Measurements from ENCODE around the gene NXNL1.

NXNL1 gene

DNA sequence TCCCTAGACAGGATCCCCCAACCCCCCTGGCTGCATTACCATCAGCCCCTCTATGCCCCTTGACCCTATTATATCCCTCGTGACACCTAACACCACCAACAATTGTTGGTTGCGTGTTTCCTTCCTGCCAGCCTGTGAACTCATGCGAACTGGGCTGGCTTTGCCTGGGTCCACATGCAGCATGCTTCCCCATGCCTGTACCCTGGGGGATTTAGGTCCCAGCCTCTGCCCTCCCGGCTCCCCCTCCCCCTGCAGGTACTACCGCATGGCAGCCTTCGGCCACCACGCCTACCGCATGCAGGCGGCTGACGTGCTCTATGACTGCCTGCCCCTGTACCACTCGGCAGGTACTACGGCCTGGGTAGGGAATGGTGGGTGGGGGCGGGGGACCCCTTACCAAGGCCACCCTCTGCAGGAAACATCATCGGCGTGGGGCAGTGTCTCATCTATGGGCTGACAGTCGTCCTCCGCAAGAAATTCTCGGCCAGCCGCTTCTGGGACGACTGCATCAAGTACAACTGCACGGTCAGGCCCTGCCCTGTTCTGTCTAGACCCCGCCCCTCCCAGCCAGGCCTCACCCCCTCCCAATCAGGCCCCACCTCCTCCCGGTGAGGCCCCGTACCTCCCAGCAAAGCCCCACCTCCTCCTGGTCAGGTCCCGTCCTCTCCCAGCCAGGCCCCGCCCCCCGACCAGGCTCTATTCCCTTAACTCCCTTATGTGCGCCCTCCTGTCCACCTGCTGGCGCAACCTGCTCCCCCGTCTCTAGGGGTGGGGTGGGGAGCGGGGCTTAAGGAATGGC, 28.1 kb upstream of the NXNL1 start:
- H3K36me3 ChIP-seq: no peaks in the 10 kb centered on the region
- H3K4me3 ChIP-seq (ENCODE audit: low read depth, low read length): no peak overlapping the region
- H3K27ac ChIP-seq: no peak overlapping the region
- no peaks in the 10 kb centered on the region for H3K9me3 ChIP-seq (ENCODE audit: severe bottlenecking)
- TF ChIP-seq, protein P1, sequence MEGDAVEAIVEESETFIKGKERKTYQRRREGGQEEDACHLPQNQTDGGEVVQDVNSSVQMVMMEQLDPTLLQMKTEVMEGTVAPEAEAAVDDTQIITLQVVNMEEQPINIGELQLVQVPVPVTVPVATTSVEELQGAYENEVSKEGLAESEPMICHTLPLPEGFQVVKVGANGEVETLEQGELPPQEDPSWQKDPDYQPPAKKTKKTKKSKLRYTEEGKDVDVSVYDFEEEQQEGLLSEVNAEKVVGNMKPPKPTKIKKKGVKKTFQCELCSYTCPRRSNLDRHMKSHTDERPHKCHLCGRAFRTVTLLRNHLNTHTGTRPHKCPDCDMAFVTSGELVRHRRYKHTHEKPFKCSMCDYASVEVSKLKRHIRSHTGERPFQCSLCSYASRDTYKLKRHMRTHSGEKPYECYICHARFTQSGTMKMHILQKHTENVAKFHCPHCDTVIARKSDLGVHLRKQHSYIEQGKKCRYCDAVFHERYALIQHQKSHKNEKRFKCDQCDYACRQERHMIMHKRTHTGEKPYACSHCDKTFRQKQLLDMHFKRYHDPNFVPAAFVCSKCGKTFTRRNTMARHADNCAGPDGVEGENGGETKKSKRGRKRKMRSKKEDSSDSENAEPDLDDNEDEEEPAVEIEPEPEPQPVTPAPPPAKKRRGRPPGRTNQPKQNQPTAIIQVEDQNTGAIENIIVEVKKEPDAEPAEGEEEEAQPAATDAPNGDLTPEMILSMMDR (IDR thresholded peaks at IDR 0.05; ENCODE audit: low read depth, low read length): 0 out of 2 replicates have a peak, but pooled peaks have one; percentile 3
- H3K27me3 ChIP-seq (ENCODE audit: insufficient read depth, low read depth, severe bottlenecking): no peaks in the 10 kb centered on the region
- peak; percentile 82 for DNase-seq

DNA sequence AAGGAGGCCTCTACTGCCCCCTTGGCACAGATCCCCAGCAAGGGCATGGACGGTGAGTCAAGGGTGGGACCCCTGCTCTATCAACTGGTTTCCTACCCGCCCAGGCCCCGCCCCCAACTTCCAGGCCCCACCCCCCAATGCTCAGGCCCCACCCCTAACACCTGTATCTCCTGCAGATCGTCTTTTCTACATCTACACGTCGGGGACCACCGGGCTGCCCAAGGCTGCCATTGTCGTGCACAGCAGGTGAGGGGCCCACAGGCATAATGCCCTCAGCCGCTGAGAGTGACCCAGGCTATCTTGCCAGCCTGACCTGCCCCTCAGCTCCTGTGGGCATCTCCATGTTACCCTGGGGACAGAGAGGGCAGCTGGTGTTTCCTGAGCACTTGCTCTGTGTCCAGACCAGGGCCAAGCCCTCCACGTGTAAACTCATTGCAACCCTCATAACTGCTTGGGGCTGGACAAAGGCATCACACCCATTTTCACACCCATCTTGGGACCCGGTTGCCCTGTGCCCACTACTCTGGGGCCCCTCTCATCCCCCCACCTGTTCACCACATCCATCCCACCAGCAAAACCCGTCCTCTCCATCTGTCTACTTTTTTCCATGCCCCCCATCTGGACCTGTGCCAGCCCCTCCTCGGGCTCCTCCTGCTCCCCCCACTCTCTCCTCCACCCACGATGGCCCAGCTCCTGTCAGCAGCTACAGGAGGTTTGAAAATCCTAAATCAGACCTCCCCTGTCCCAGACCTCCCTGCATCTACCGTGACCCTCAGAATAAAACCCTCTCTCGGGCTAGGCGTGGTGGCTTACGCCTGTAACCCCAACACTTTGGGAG, 26.8 kb upstream of the NXNL1 start:
- no peaks in the 10 kb centered on the region for H3K27me3 ChIP-seq (ENCODE audit: insufficient read depth, low read depth, severe bottlenecking)
- H3K27ac ChIP-seq: no peak overlapping the region
- H3K36me3 ChIP-seq: no peaks in the 10 kb centered on the region; the same call in 1 of the 2 replicates
- no peaks in the 10 kb centered on the region for H3K9me3 ChIP-seq (ENCODE audit: severe bottlenecking)
- no peak for DNase-seq
- H3K4me3 ChIP-seq (ENCODE audit: low read depth, low read length): no peak overlapping the region
- TF ChIP-seq, protein P1 (IDR thresholded peaks at IDR 0.05; ENCODE audit: low read depth, low read length): no peak

DNA sequence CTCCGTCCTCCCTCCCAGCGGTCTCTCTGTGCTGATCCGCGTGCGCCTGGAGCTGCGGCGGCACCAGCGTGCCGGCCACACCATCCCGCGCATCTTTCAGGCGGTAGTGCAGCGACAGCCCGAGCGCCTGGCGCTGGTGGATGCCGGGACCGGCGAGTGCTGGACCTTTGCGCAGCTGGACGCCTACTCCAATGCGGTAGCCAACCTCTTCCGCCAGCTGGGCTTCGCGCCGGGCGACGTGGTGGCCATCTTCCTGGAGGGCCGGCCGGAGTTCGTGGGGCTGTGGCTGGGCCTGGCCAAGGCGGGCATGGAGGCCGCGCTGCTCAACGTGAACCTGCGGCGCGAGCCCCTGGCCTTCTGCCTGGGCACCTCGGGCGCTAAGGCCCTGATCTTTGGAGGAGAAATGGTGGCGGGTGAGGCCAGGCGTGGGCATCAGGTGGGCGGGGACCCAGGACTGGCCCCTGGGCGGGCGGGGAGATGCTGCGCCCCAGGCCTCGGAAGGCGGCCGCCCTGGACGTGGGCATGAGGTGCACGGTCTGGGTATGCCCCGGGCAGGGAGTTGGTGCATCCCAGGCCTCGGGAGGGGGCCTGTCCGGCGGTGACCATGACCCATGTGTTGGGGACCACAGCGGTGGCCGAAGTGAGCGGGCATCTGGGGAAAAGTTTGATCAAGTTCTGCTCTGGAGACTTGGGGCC, 26.0 kb upstream of the NXNL1 start:
- H3K27ac ChIP-seq: no peak overlapping the region
- no peak for DNase-seq
- no peaks in the 10 kb centered on the region; the same call in 1 of the 2 replicates for H3K36me3 ChIP-seq
- TF ChIP-seq, protein P1 (IDR thresholded peaks at IDR 0.05; ENCODE audit: low read depth, low read length): no peak
- H3K27me3 ChIP-seq (ENCODE audit: insufficient read depth, low read depth, severe bottlenecking): no peaks in the 10 kb centered on the region
- no peak overlapping the region for H3K4me3 ChIP-seq (ENCODE audit: low read depth, low read length)
- no peaks in the 10 kb centered on the region for H3K9me3 ChIP-seq (ENCODE audit: severe bottlenecking)

DNA sequence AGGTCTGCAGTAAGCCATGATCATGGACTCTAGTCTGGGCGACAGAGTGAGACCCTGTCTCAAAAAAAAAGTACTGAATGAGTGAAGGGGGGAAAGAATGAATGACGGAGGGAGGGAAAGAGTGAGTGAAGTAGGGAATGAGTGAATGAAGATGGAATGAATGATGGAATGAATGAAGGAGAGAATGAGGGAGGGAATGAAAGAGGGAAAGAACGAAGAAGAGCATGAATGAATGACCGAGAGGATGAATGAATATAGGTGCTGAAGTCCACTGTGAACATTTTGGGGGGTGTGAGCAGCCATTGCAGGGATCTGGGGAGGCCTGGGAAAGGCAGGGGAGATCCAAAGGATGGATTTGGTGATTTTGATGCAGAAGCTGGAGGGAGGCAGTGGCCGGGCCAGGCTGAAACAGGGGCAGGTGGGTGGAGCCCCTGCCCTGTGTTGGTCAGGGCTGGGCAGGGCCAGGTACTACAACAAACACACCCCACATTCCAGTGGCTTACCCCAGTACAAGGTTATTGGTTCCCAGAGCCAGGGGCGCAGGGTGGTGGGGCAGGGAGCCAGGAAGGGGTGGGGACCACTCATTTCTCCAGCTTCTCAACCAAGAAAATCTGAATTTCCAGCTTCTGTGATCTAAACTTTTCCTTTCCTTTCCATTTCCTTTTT, 23.9 kb upstream of the NXNL1 start:
- Histone ChIP-seq H3K27ac (no peak overlapping the region), H3K4me3 (ENCODE audit: low read depth, low read length) (no peak overlapping the region), H3K36me3 (no peaks in the 10 kb centered on the region; the same call in 1 of the 2 replicates), H3K9me3 (ENCODE audit: severe bottlenecking) (no peaks in the 10 kb centered on the region), H3K27me3 (ENCODE audit: insufficient read depth, low read depth, severe bottlenecking) (no peaks in the 10 kb centered on the region)
- TF ChIP-seq, protein P1 (IDR thresholded peaks at IDR 0.05; ENCODE audit: low read depth, low read length): no peak
- no peak for DNase-seq

- H3K27ac ChIP-seq: no peak overlapping the region
- DNase-seq: no peak
- no peaks in the 10 kb centered on the region for H3K9me3 ChIP-seq (ENCODE audit: severe bottlenecking)
- no peaks in the 10 kb centered on the region; the same call in 1 of the 2 replicates for H3K36me3 ChIP-seq
- TF ChIP-seq, protein P1 (IDR thresholded peaks at IDR 0.05; ENCODE audit: low read depth, low read length): no peak
- no peak overlapping the region for H3K4me3 ChIP-seq (ENCODE audit: low read depth, low read length)
- H3K27me3 ChIP-seq (ENCODE audit: insufficient read depth, low read depth, severe bottlenecking): no peaks in the 10 kb centered on the region
These were observed 22.9 kb upstream of the NXNL1 start for GRCh38 chr19:17483605-17484002.

Measured in WERI-Rb-1 (cell line).